ENCODE results near the gene SPTLC2.

DNA sequence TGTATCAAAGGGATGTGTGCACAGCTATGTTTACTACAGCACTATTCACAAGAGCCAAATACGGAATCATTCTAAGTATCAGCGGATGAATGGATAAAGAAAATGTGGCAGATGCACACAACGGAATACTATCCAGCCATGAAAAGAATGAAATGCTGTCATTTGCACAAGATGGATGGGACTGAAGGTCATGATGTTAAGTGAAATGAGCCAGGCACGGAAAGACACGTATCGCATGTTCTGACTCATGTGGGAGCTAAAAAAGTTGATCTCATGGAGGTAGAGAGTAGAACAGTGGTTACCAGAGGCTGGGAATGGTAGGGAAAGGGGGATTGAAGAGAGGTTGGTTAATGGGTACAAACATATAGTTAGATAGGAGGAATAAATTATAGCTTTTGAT, 91.9 kb downstream of the SPTLC2 start:
- no peak for TF ChIP-seq CTCF (IDR thresholded peaks at IDR 0.05; ENCODE audit: low read length)
- no peak for TF ChIP-seq EZH2 (optimal IDR thresholded peaks at IDR 0.05; ENCODE audit: low read depth, low read length)
- no peak for TF ChIP-seq EZH2phosphoT487 (IDR thresholded peaks at IDR 0.05; ENCODE audit: low read length)
